GM06990 (cell line): ENCODE measurements around the gene PARVB.

ENCODE experiments used
- DNase-seq: peaks from one replicate; pipeline ENCODE4 v3.0.0-alpha.2; 2011; ENCODE audit not compliant: insufficient read length; ENCODE audit errors: extremely low read depth
- H3K27me3 ChIP-seq: replicated peaks from 2 replicates; pipeline ENCODE4 v1.6.0; 2011; ENCODE audit warnings: low read length; ENCODE audit not compliant: control insufficient read depth, insufficient read depth
- H3K36me3 ChIP-seq: 2 replicates; pipeline ENCODE4 v1.5.1; 2011; ENCODE audit warnings: low read length; ENCODE audit not compliant: control insufficient read depth, insufficient read depth
- H3K4me3 ChIP-seq: replicated peaks from 2 replicates; pipeline ENCODE4 v1.5.1; 2011; ENCODE audit warnings: low read depth, mild to moderate bottlenecking, control low read depth, low read length
- TF ChIP-seq, protein P1 (sequence below): IDR thresholded peaks from 2 replicates; pipeline ENCODE4 v1.5.1; 2011; ENCODE audit warnings: low read length, control low read depth, mild to moderate bottlenecking, inconsistent platforms; ENCODE audit not compliant: insufficient read depth, poor library complexity, severe bottlenecking

The PARVB gene

DNA sequence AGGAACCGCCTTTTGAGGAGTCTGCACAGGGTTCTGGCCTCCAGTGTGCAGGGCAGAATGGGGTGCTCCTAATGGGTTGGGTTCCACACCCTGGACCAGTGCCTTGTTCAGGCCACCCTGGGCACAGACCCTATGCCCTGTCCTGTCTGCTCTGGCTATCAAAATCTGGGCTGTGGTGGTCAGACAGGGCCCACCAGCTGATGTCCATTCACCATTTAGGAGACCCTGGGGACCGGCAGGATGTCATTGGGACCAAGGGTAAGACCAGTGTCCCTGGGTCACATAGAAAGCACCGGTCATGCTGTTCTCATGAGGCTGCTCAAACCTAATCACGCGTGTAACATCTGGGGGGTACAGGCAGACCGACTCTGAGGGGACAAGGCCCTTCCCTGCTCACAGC is 194.0 kb downstream of the PARVB start:
- TF ChIP-seq, protein P1, sequence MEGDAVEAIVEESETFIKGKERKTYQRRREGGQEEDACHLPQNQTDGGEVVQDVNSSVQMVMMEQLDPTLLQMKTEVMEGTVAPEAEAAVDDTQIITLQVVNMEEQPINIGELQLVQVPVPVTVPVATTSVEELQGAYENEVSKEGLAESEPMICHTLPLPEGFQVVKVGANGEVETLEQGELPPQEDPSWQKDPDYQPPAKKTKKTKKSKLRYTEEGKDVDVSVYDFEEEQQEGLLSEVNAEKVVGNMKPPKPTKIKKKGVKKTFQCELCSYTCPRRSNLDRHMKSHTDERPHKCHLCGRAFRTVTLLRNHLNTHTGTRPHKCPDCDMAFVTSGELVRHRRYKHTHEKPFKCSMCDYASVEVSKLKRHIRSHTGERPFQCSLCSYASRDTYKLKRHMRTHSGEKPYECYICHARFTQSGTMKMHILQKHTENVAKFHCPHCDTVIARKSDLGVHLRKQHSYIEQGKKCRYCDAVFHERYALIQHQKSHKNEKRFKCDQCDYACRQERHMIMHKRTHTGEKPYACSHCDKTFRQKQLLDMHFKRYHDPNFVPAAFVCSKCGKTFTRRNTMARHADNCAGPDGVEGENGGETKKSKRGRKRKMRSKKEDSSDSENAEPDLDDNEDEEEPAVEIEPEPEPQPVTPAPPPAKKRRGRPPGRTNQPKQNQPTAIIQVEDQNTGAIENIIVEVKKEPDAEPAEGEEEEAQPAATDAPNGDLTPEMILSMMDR = no peak
- no peak overlapping the region for H3K4me3 ChIP-seq
- no peaks in the 10 kb centered on the region; the same call in 1 of the 2 replicates for H3K27me3 ChIP-seq
- DNase-seq = no peak
- H3K36me3 ChIP-seq = no peaks in the 10 kb centered on the region

DNA sequence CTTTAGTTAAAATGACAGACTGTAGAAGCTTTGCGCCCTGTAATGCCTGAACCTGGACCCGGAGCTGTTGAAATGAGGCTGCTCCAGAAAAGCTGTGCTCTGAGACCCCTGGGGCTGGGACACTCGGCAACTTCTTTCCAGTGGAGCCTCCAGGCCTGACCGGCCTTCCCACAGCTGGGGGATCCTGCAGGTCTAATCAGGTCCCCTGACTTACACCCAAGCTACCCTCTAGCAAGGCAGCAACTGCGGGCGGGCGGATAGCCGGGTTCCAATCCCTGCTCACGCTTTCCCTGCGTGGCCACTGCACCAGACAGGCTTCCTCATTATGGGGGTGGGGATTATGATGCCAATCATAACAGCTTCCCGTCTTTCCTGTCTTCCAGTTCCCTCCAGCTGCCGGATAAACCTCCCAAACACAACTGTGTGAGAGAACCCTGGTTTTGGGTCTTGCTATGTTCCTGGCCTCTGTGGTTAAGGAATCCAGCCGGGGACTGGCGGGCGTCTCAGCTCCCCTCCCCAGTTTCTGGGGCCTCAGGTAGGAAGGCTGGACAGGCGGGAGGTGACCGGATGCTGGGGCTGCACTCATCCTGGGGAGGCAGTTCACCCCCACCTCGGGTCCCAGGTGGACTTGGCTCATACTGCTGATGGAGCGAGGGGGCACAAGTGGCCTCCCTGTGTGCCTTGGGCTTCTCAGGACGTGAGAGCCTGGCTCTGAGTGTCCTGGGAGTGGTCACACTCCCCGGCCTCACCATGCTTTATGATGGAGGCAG is 195.2 kb downstream of the PARVB start:
- no peak for DNase-seq
- H3K4me3 ChIP-seq = no peak overlapping the region
- H3K27me3 ChIP-seq = no peaks in the 10 kb centered on the region; the same call in 1 of the 2 replicates
- TF ChIP-seq, protein P1 = no peak
- H3K36me3 ChIP-seq = no peaks in the 10 kb centered on the region

DNA sequence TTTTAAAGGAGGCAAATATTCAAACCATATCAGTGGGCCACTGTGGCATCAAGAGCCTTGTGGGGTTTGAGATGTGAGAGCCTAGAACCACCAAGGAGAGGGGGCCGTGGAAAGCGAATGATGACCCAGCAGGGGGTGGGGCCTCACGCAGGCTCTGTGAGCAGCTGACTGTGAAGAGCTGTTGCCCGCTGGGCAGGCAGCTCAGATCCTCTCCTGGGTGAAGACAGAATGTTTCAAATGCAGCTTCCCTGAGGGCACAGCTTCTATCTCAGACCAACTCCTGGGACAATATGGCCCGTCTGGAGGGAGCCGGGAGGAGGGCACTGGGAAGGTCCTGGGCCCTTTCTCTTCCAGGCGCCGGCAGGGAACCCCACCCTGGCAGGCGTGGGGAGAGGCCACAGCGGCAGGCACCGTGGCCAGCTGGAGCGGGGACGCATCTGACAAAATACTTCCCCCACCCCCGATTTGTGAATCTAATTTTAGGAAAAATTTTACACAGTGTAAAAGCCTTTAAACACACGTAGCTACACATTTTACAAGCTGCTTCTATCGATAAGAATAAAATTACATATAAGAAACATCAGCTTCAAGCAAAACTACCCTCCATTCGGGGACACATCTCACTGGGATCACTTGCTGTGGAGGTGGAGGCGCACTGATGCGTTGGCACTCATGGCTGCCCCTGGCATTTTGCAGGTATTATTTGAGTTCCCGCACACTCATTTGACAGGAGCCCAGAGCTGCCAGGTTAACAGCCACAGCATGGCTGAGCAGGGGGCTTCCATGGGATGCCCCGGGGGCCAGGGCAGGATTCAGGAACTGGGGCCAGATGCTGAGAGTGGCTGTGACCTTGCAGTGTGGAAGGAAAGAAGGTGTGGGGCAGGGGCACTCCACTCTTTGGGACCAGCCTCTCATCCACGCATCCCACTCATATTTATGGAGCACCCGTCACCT is 196.9 kb downstream of the PARVB start:
- no peak overlapping the region for H3K4me3 ChIP-seq
- H3K27me3 ChIP-seq = no peaks in the 10 kb centered on the region; the same call in 1 of the 2 replicates
- no peak for DNase-seq
- no peaks in the 10 kb centered on the region for H3K36me3 ChIP-seq
- TF ChIP-seq, protein P1 = no peak

DNA sequence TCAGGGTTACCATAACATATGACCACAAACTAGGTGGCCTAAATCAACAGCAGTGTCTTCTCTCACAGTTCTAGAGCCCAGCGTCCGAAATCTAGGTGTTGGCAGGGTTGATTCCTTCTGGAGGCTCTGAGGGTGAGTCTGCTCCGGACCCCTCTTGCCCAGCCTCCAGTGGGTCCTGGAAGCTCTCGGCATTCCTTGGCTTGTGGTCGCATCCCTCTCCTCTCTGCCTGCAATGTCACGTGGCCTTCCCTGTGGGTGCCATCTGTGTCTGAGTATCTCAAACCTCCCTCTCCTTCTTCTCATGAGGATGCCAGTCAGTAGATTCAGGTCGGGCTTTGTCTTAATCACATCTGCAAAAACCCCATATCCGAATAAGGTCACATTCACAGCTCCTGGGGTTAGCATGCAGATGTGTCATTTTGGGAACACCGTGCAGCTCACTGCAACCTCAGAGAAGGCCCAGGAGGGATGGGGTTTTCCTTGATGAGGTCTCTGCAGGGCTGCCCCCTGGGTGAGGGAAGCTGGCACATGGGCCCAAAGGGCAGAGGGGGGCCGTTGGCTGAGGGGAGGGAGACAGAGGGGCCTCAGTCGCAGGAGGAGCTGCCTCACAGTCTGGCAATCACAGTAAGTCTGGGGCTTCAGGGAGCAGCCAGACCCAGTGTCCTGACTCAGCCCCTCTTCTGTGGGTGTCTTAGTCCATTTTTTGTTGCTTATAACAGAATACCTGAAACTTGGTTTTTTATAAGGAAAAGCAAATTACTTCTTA is 197.8 kb downstream of the PARVB start:
- Histone ChIP-seq H3K36me3 (no peaks in the 10 kb centered on the region), H3K27me3 (no peaks in the 10 kb centered on the region; the same call in 1 of the 2 replicates), H3K4me3 (no peak overlapping the region)
- TF ChIP-seq, protein P1 = no peak
- no peak for DNase-seq
